GM12891 (cell line): ENCODE results near the gene C2CD3.
"Not testable (repeated sequence)": the region's sequence is repeated elsewhere in the genome, so short reads cannot be mapped to it uniquely, and the experiment has no call there.

ENCODE experiments used
- DNase-seq: peaks from one replicate; pipeline ENCODE4 v3.0.0; 2011; ENCODE audit warnings: low spot score; ENCODE audit not compliant: insufficient read length
- FAIRE-seq: peaks from 2 replicates; lab custom pipeline; 2011; peaks lifted over from hg19 to GRCh38; lab: Jason Lieb, UNC
- PAX5 ChIP-seq: IDR thresholded peaks from 2 replicates; pipeline ENCODE4 v1.6.1; 2011; ENCODE audit warnings: low read length, moderate library complexity, mild to moderate bottlenecking; ENCODE audit not compliant: insufficient read depth, severe bottlenecking
- POLR2A ChIP-seq: IDR thresholded peaks from 2 replicates; pipeline ENCODE4 v1.6.1; 2011; ENCODE audit warnings: low read depth, low read length, control low read depth
- POLR2AphosphoS5 ChIP-seq: IDR thresholded peaks from 2 replicates; pipeline ENCODE4 v1.6.1; 2011; ENCODE audit warnings: low read depth, low read length, control low read depth
- POU2F2 ChIP-seq: IDR thresholded peaks from 2 replicates; pipeline ENCODE4 v1.6.1; 2011; ENCODE audit warnings: low read depth, mild to moderate bottlenecking, control low read depth, low read length, moderate library complexity
- SPI1 ChIP-seq: IDR thresholded peaks from 2 replicates; pipeline ENCODE4 v1.6.1; 2011; ENCODE audit warnings: low read depth, low read length, control low read depth
- TAF1 ChIP-seq: IDR thresholded peaks from 2 replicates; pipeline ENCODE4 v1.6.1; 2011; ENCODE audit warnings: low read depth, low read length, control low read depth

Gene C2CD3

GRCh38 chr11:74121804-74122203 lies 49.0 kb downstream of the C2CD3 start:
- no peak for TF ChIP-seq TAF1
- no peak for TF ChIP-seq POU2F2
- TF ChIP-seq POLR2A, result no peak
- no peak for TF ChIP-seq POLR2AphosphoS5
- TF ChIP-seq PAX5, result no peak
- DNase-seq (no peak), FAIRE-seq (no peak)

GRCh38 chr11:74120260-74121035 lies 50.4 kb downstream of the C2CD3 start:
- not testable (repeated sequence) for FAIRE-seq, DNase-seq

- FAIRE-seq, result no peak
- DNase-seq, result no peak
- TF ChIP-seq POLR2AphosphoS5 (no peak), TAF1 (no peak), POU2F2 (no peak), POLR2A (no peak), PAX5 (no peak), SPI1 (no peak)
Observed at GRCh38 chr11:74116719-74117118, 54.1 kb downstream of the C2CD3 start.

GRCh38 chr11:74112877-74113276 lies 57.9 kb downstream of the C2CD3 start:
- FAIRE-seq, result no peak
- no peak for DNase-seq
- no peak for TF ChIP-seq POU2F2
- TF ChIP-seq POLR2A, result no peak
- TF ChIP-seq TAF1, result no peak
- no peak for TF ChIP-seq PAX5
- TF ChIP-seq SPI1, result no peak
- TF ChIP-seq POLR2AphosphoS5, result no peak

GRCh38 chr11:74106124-74106523 lies 64.7 kb downstream of the C2CD3 start:
- no peak for TF ChIP-seq TAF1
- no peak for TF ChIP-seq PAX5
- TF ChIP-seq SPI1, result no peak
- no peak for TF ChIP-seq POLR2A
- TF ChIP-seq POLR2AphosphoS5, result no peak
- no peak for TF ChIP-seq POU2F2
- no peak for DNase-seq
- FAIRE-seq, result no peak

- TF ChIP-seq SPI1 (no peak), POLR2AphosphoS5 (no peak), PAX5 (no peak), POLR2A (no peak), TAF1 (no peak), POU2F2 (no peak)
- no peak for FAIRE-seq
- DNase-seq, result no peak
Observed at GRCh38 chr11:74102321-74102720, 68.5 kb downstream of the C2CD3 start.

- TF ChIP-seq SPI1 (no peak), POU2F2 (no peak), POLR2AphosphoS5 (no peak), POLR2A (no peak)
- DNase-seq (no peak), FAIRE-seq (no peak)
Observed at GRCh38 chr11:74100735-74101134, 70.1 kb downstream of the C2CD3 start.

GRCh38 chr11:74100231-74100630 lies 70.6 kb downstream of the C2CD3 start:
- FAIRE-seq, result no peak
- DNase-seq, result no peak
- TF ChIP-seq TAF1 (no peak), POLR2AphosphoS5 (no peak), POLR2A (no peak), PAX5 (no peak), SPI1 (no peak), POU2F2 (no peak)

GRCh38 chr11:74097686-74098237 lies 73.0 kb downstream of the C2CD3 start:
- FAIRE-seq (no peak), DNase-seq (no peak)
- no peak for TF ChIP-seq POLR2A
- TF ChIP-seq POLR2AphosphoS5, result no peak
- TF ChIP-seq POU2F2, result no peak
- no peak for TF ChIP-seq SPI1
- no peak for TF ChIP-seq TAF1
- no peak for TF ChIP-seq PAX5

- TF ChIP-seq POLR2AphosphoS5 (no peak), POU2F2 (no peak), PAX5 (no peak), POLR2A (no peak), SPI1 (no peak), TAF1 (no peak)
- DNase-seq, result no peak
- FAIRE-seq, result no peak
Observed at GRCh38 chr11:74094393-74094792, 76.4 kb downstream of the C2CD3 start.

GRCh38 chr11:74092425-74092824 lies 78.4 kb downstream of the C2CD3 start:
- FAIRE-seq (no peak), DNase-seq (no peak)
- TF ChIP-seq SPI1 (no peak), TAF1 (no peak), POLR2A (no peak), POU2F2 (no peak), POLR2AphosphoS5 (no peak), PAX5 (no peak)
